Measurements from ENCODE around the gene PBOV1. TPM values are rescaled to one million over a fixed set of nuclear protein-coding genes. Genes with fewer than 3 reads are reported as not detected.

The PBOV1 gene
- total RNA-seq, 1 experiment from 2014 or later = not detected

DNA sequence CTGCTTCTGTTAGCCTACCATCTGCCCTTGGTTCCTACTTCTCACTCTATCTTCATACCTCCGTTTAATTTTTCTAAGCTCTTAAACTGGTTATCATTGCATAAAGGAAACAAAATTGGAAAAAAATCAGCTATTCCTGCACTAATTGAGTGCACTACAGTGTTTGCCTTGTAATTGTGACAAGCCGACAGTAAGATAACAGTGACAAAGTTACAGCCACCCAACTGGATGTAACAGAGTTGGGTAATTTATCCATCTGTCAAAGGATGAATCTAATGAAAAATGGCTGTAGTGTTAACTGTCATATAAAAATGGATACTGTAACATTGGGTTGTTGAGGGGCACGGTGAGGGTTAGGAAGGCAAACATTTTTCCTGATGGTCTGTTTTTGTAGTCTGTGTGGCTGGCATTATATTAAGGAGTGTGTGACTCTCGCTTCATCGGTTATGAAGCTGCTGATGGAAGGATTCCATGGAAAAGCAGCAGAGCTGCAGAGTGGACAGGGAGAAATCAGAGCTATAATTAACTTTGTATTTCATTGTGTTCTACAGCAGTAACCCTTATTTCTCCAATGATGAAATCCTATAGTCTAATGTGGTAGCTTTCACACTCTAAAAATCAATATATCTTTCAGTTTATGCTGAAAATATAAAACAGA lies 12.7 kb downstream of the PBOV1 start:
- ATAC-seq = no peak
- no peaks in the 10 kb centered on the region for H3K9me3 ChIP-seq (ENCODE audit: control insufficient read depth in 1 of 2, insufficient read depth in 1 of 2, low read depth in 1 of 2, low read length in 2 of 2)
- intact Hi-C loops (cut with micrococcal nuclease) = no loop called here
- ChIA-PET RAD21 (ENCODE audit: low non-redundant PET in 1 of 2, low total read pairs in 2 of 2, uncharacterized antibody in 2 of 2, unreplicated experiment in 2 of 2) (no interaction called here), CTCF (no interaction called here), POLR2A (no interaction called here)
- no peak for DNase-seq (ENCODE audit: low read depth, low spot score)
- no peaks in the 10 kb centered on the region for H4K20me1 ChIP-seq (ENCODE audit: insufficient read depth)
- no peak overlapping the region for H3K4me2 ChIP-seq (ENCODE audit: low read length)
- no peak overlapping the region for H3K4me3 ChIP-seq (replicated peaks in 1 of 2; ENCODE audit: low read depth in 1 of 2, low read length in 2 of 2)
- H3K9me2 ChIP-seq (ENCODE audit: insufficient read depth) = no peaks in the 10 kb centered on the region
- H3K79me2 ChIP-seq (ENCODE audit: insufficient read depth, low read length) = no peaks in the 10 kb centered on the region
- no peaks in the 10 kb centered on the region for H3K27me3 ChIP-seq (ENCODE audit: insufficient read depth, low read length)
- BruUV-seq (replicated peaks) = no TSS peak
- H3K36me3 ChIP-seq (ENCODE audit: control insufficient read depth in 1 of 2, insufficient read depth in 2 of 2, low read length in 2 of 2) = no peaks in the 10 kb centered on the region
- H2AFZ ChIP-seq (ENCODE audit: low read depth, low read length, poor library complexity, severe bottlenecking) = no peak overlapping the region
- H3K9ac ChIP-seq (ENCODE audit: low read length) = no peak overlapping the region
- TF ChIP-seq, protein P1, sequence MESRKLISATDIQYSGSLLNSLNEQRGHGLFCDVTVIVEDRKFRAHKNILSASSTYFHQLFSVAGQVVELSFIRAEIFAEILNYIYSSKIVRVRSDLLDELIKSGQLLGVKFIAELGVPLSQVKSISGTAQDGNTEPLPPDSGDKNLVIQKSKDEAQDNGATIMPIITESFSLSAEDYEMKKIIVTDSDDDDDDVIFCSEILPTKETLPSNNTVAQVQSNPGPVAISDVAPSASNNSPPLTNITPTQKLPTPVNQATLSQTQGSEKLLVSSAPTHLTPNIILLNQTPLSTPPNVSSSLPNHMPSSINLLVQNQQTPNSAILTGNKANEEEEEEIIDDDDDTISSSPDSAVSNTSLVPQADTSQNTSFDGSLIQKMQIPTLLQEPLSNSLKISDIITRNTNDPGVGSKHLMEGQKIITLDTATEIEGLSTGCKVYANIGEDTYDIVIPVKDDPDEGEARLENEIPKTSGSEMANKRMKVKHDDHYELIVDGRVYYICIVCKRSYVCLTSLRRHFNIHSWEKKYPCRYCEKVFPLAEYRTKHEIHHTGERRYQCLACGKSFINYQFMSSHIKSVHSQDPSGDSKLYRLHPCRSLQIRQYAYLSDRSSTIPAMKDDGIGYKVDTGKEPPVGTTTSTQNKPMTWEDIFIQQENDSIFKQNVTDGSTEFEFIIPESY (IDR thresholded peaks at IDR 0.05; ENCODE audit: extremely low read depth, insufficient replicate concordance, low read length) = no peak
- H3K27ac ChIP-seq (ENCODE audit: low read depth, low read length) = no peak overlapping the region
- no peaks in the 10 kb centered on the region for H3K4me1 ChIP-seq (ENCODE audit: control insufficient read depth in 1 of 2, insufficient read depth in 2 of 2, low read length in 2 of 2)

DNA sequence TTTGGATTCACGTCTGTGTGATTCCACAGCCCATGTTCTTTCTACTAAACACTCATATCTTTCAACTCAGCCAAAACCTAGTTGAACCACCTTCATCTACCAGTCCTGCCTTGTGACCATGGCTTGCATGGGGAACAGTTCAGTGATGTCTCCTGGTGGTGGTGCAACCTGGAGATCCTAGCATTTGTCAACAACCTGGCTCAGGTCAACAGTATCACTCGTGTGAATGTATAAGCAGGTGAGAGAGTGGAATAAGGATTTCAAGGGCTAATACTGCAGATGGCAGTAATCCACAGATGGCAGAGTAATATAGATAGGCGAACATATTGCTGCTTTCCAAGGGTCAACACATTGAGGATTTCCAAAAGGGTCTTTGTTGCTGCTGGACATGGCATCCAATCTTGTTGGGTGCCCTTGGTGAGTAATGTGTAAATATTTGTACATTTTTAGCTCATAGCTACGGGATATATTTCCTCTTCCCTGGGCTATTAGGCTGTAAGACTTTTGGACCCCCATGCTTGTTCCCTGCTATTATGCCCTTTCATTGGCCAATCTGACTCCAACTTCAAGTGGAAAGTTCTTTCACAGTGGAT lies 13.4 kb downstream of the PBOV1 start:
- Histone ChIP-seq H3K27ac (ENCODE audit: low read depth, low read length) (no peak overlapping the region), H3K4me3 (replicated peaks in 1 of 2; ENCODE audit: low read depth in 1 of 2, low read length in 2 of 2) (no peak overlapping the region), H3K9me3 (ENCODE audit: control insufficient read depth in 1 of 2, insufficient read depth in 1 of 2, low read depth in 1 of 2, low read length in 2 of 2) (no peaks in the 10 kb centered on the region), H3K4me2 (ENCODE audit: low read length) (no peak overlapping the region), H3K27me3 (ENCODE audit: insufficient read depth, low read length) (no peaks in the 10 kb centered on the region), H2AFZ (ENCODE audit: low read depth, low read length, poor library complexity, severe bottlenecking) (no peak overlapping the region), H3K9ac (ENCODE audit: low read length) (no peak overlapping the region), H3K79me2 (ENCODE audit: insufficient read depth, low read length) (no peaks in the 10 kb centered on the region), H4K20me1 (ENCODE audit: insufficient read depth) (no peaks in the 10 kb centered on the region), H3K9me2 (ENCODE audit: insufficient read depth) (no peaks in the 10 kb centered on the region), H3K36me3 (ENCODE audit: control insufficient read depth in 1 of 2, insufficient read depth in 2 of 2, low read length in 2 of 2) (no peaks in the 10 kb centered on the region), H3K4me1 (ENCODE audit: control insufficient read depth in 1 of 2, insufficient read depth in 2 of 2, low read length in 2 of 2) (no peaks in the 10 kb centered on the region)
- RAD21 ChIA-PET (ENCODE audit: low non-redundant PET in 1 of 2, low total read pairs in 2 of 2, uncharacterized antibody in 2 of 2, unreplicated experiment in 2 of 2) = no interaction called here
- intact Hi-C loops (cut with micrococcal nuclease) = no loop called here
- DNase-seq (ENCODE audit: low read depth, low spot score) (no peak), ATAC-seq (no peak)
- CTCF ChIA-PET = no interaction called here
- POLR2A ChIA-PET = no interaction called here
- TF ChIP-seq, protein P2, sequence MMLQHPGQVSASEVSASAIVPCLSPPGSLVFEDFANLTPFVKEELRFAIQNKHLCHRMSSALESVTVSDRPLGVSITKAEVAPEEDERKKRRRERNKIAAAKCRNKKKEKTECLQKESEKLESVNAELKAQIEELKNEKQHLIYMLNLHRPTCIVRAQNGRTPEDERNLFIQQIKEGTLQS (IDR thresholded peaks at IDR 0.05) = no peak
- TF ChIP-seq SIN3A (IDR thresholded peaks at IDR 0.05; ENCODE audit: low read depth) = no peak
- BruUV-seq (replicated peaks) = no TSS peak
